GM12878 (cell line): ENCODE results near the gene ITGA3. TPM values are rescaled to one million over a fixed set of nuclear protein-coding genes. Genes with fewer than 3 reads are reported as not detected.

Source experiments
- ATAC-seq: fragments of 200-7000 bp; cut with Tn5 transposase; 3 replicates; pipeline ENCODE4 v1.9.1; 2020; ENCODE audit warnings: mild to moderate bottlenecking, moderate library complexity
- BruUV-seq: library from RNA; stranded (reverse); fragments of 400-500 nt; replicated peaks from 2 replicates; lab custom pipeline; 2021; lab: Mats Ljungman, UMichigan
- CTCF ChIA-PET: fragments of 300-600 bp; sonication (Branson Sonifier 250); formaldehyde crosslinking; extraction: SDS; loops from one replicate; lab custom pipeline; 2021; ENCODE audit warnings: inconsistent platforms; lab: Yijun Ruan, JAX
- POLR2A ChIA-PET: fragments of 350-600 bp; formaldehyde crosslinking; extraction: SDS; loops from one replicate; lab custom pipeline; 2021; ENCODE audit warnings: inconsistent platforms; lab: Charles Lee
- RAD21 ChIA-PET: fragments of 300-600 bp; sonication (Branson Sonifier 250); formaldehyde crosslinking; loops from one replicate; lab custom pipeline; 2023; ENCODE audit warnings: antibody characterized with exemption; ENCODE audit not compliant: unreplicated experiment; lab: Charles Lee
- SMC1A ChIA-PET: fragments of 300-600 bp; sonication (Branson Sonifier 250); formaldehyde crosslinking; loops from one replicate; lab custom pipeline; 2023; ENCODE audit not compliant: unreplicated experiment, uncharacterized antibody; lab: Charles Lee
- DNase-seq: peaks from one replicate; pipeline ENCODE4 v3.0.0-alpha.2; 2011; ENCODE audit warnings: low read depth, low spot score
- FAIRE-seq: peaks from 3 replicates; lab custom pipeline; 2011; peaks lifted over from hg19 to GRCh38; lab: Jason Lieb, UNC
- H2AFZ ChIP-seq: 2 replicates; pipeline ENCODE4 v1.6.0; 2011; ENCODE audit warnings: low read depth, low read length, control low read depth; ENCODE audit not compliant: control insufficient read depth
- H3K27ac ChIP-seq: 2 replicates; pipeline ENCODE4 v1.5.1; 2011; ENCODE audit warnings: control low read depth; ENCODE audit not compliant: control insufficient read depth, insufficient read depth
- H3K27me3 ChIP-seq, 2 experiments: replicated peaks in 1 of 2; 2 replicates each; pipeline versions ENCODE4 v1.6.0 to v1.6.1; 2011; ENCODE audit warnings: low read length in 1 of 2; ENCODE audit not compliant: control insufficient read depth in 2 of 2, insufficient read depth in 2 of 2
- H3K36me3 ChIP-seq, 2 experiments: 2 replicates each; pipeline ENCODE4 v1.5.1; 2011; ENCODE audit warnings: low read length in 1 of 2; ENCODE audit not compliant: control insufficient read depth in 2 of 2, insufficient read depth in 2 of 2
- H3K4me1 ChIP-seq: 2 replicates; pipeline ENCODE4 v1.6.1; 2011; ENCODE audit warnings: mild to moderate bottlenecking, low read length, moderate library complexity, mixed read lengths; ENCODE audit not compliant: control insufficient read depth, insufficient read depth
- H3K4me2 ChIP-seq: 2 replicates; pipeline ENCODE4 v1.6.0; 2011; ENCODE audit warnings: control low read depth; ENCODE audit not compliant: control insufficient read depth, insufficient read depth
- H3K4me3 ChIP-seq: fragments of 200-600 bp; sonication (generic); 2 replicates; pipeline ENCODE4 v1.5.1; 2016
- H3K79me2 ChIP-seq: 2 replicates; pipeline ENCODE4 v1.6.0; 2011; ENCODE audit warnings: low read length; ENCODE audit not compliant: control insufficient read depth, insufficient read depth
- H3K9ac ChIP-seq: 2 replicates; pipeline ENCODE4 v1.8.0; 2011; ENCODE audit warnings: low read length, control low read depth, mixed read lengths; ENCODE audit not compliant: control insufficient read depth, insufficient read depth
- H3K9me3 ChIP-seq: replicated peaks from 3 replicates; pipeline ENCODE4 v1.5.1; 2011; ENCODE audit warnings: mild to moderate bottlenecking, low read length; ENCODE audit not compliant: control insufficient read depth, insufficient read depth
- H4K20me1 ChIP-seq: 2 replicates; pipeline ENCODE4 v1.6.0; 2011; ENCODE audit not compliant: control insufficient read depth, insufficient read depth
- BRCA1 ChIP-seq: IDR thresholded peaks from 2 replicates; pipeline ENCODE4 v1.6.1; 2011; ENCODE audit warnings: low read depth, low read length, improper control_type of control experiment
- DPF2 ChIP-seq: fragments of 450-650 bp; IDR thresholded peaks from 2 replicates; pipeline ENCODE4 v1.6.1; 2017; ENCODE audit warnings: mild to moderate bottlenecking
- EP300 ChIP-seq, 2 experiments: fragments of 150-350 bp in 1 of 2; IDR thresholded peaks; 2 replicates each; pipeline ENCODE4 v1.6.1; 2011 to 2012; ENCODE audit warnings: low read depth in 2 of 2, low read length in 2 of 2, borderline replicate concordance in 1 of 2, improper control_type of control experiment in 1 of 2, inconsistent platforms in 1 of 2; ENCODE audit not compliant: control insufficient read depth in 1 of 2
- HCFC1 ChIP-seq: fragments of 150-350 bp; IDR thresholded peaks from 2 replicates; pipeline ENCODE4 v1.6.1; 2014; ENCODE audit warnings: low read length
- KDM1A ChIP-seq: fragments of 200-600 bp; sonication (generic); IDR thresholded peaks from 2 replicates; pipeline ENCODE4 v1.6.1; 2016; ENCODE audit warnings: borderline replicate concordance
- LARP7 ChIP-seq: fragments of 450-650 bp; IDR thresholded peaks from 2 replicates; pipeline ENCODE4 v1.6.1; 2017; ENCODE audit warnings: mild to moderate bottlenecking
- MXI1 ChIP-seq: fragments of 150-350 bp; IDR thresholded peaks from 2 replicates; pipeline ENCODE4 v1.6.1; 2011; ENCODE audit warnings: low read depth, mild to moderate bottlenecking, inconsistent platforms, low read length, improper control_type of control experiment
- NR2F1 ChIP-seq: fragments of 450-650 bp; conservative IDR thresholded peaks from 2 replicates; pipeline ENCODE4 v1.6.1; 2017; ENCODE audit warnings: mild to moderate bottlenecking
- PML ChIP-seq: IDR thresholded peaks from 2 replicates; pipeline ENCODE4 v1.6.1; 2012; ENCODE audit warnings: low read length, inconsistent platforms
- POLR2A ChIP-seq: IDR thresholded peaks from 2 replicates; pipeline ENCODE4 v1.6.1; 2011; ENCODE audit warnings: low read depth, mild to moderate bottlenecking, low read length
- RCOR1 ChIP-seq: conservative IDR thresholded peaks from 2 replicates; pipeline ENCODE4 v1.6.1; 2012; ENCODE audit warnings: low read depth, low read length, improper control_type of control experiment
- SIN3A ChIP-seq: IDR thresholded peaks from 2 replicates; pipeline ENCODE4 v1.6.1; 2012; ENCODE audit warnings: low read depth, low read length, improper control_type of control experiment
- SREBF1 ChIP-seq: IDR thresholded peaks from 2 replicates; pipeline ENCODE4 v1.6.1; 2012; ENCODE audit warnings: mild to moderate bottlenecking, low read length
- SREBF2 ChIP-seq: IDR thresholded peaks from 2 replicates; pipeline ENCODE4 v1.6.1; 2012; ENCODE audit warnings: mild to moderate bottlenecking, low read length
- STAT3 ChIP-seq: IDR thresholded peaks from 2 replicates; pipeline ENCODE4 v1.6.1; 2011; ENCODE audit warnings: low read depth, low read length, improper control_type of control experiment
- SUPT20H ChIP-seq: IDR thresholded peaks from 2 replicates; pipeline ENCODE4 v1.6.1; 2011; ENCODE audit warnings: low read depth, mild to moderate bottlenecking, low read length, moderate library complexity, borderline replicate concordance; ENCODE audit not compliant: control insufficient read depth
- WGBS: methylation state at CpG from one replicate; pipeline ENCODE4 v1.1.6; 2016; ENCODE audit warnings: low lambda C conversion rate; ENCODE audit not compliant: insufficient replicate concordance, insufficient coverage; ENCODE audit errors: missing lambda C conversion rate; 5-methylcytosine and 5-hydroxymethylcytosine counted together
- in situ Hi-C: fragments of 300-500 bp; cut with MboI; formaldehyde crosslinking; loops from 9 replicates; pipeline ENCODE4 v1.14.3; 2018; ENCODE audit warnings: mixed read lengths
- intact Hi-C: fragments of 100-400 bp; cut with micrococcal nuclease; formaldehyde crosslinking; loops from one replicate; pipeline ENCODE4 v1.14.2; 2022; ENCODE audit not compliant: unreplicated experiment
- polyA plus RNA-seq, 11 experiments: library from polyadenylated mRNA; depleted of rRNA in 4 of 11; unstranded in 6 of 11; stranded (reverse) in 5 of 11; fragments of >200 nt; fragmentation: Nextera tagmentation in 4 of 11; fragmentation: Illumina TruSeq in 1 of 11; extraction: Ambion mirVana in 4 of 11; extraction: Trizol in 1 of 11; gene quantifications; 1 replicate in 1 of 11; 2 replicates in 10 of 11; pipeline versions ENCODE4 v1.2.1 to v1.2.3, GENCODE V29; 2011 to 2016; ENCODE audit warnings: inconsistent platforms in 2 of 11, missing spikeins in 2 of 11, low read depth in 1 of 11
- total RNA-seq, 4 experiments: library from RNA; depleted of rRNA in 3 of 4; stranded (reverse); fragments of >200 nt in 3 of 4; fragmentation: Illumina TruSeq in 1 of 4; extraction: Trizol in 1 of 4; gene quantifications; 2 replicates each; pipeline versions ENCODE4 v1.2.1 to v1.2.3, GENCODE V29; 2013 to 2021
- TF ChIP-seq, protein P1 (sequence below): IDR thresholded peaks from 2 replicates; pipeline ENCODE4 v1.6.1; 2012; ENCODE audit warnings: low read depth, low read length, improper control_type of control experiment
- TF ChIP-seq, protein P2 (sequence below): IDR thresholded peaks from 2 replicates; pipeline ENCODE4 v1.6.1; 2011; ENCODE audit warnings: mild to moderate bottlenecking, low read depth, low read length, moderate library complexity; ENCODE audit not compliant: insufficient replicate concordance
- TF ChIP-seq, protein P3 (sequence below): IDR thresholded peaks from 2 replicates; pipeline ENCODE4 v1.6.1; 2011; ENCODE audit warnings: borderline replicate concordance, low read depth, mild to moderate bottlenecking, moderate library complexity, mixed read lengths, low read length; ENCODE audit not compliant: insufficient read depth; ENCODE audit errors: extremely low read length
- TF ChIP-seq, protein P4 (sequence below): IDR thresholded peaks from 2 replicates; pipeline ENCODE4 v1.6.1; 2011; ENCODE audit warnings: borderline replicate concordance, low read depth, mild to moderate bottlenecking, moderate library complexity, low read length; ENCODE audit not compliant: insufficient read depth, poor library complexity, severe bottlenecking

ITGA3 gene
- total and polyA plus RNA-seq, 10 of the 15 experiments (the other 5 are each of a cell fraction or from before 2014, with no cell fraction given), result 0.29 to 13.4 (median 6.6) TPM

DNA sequence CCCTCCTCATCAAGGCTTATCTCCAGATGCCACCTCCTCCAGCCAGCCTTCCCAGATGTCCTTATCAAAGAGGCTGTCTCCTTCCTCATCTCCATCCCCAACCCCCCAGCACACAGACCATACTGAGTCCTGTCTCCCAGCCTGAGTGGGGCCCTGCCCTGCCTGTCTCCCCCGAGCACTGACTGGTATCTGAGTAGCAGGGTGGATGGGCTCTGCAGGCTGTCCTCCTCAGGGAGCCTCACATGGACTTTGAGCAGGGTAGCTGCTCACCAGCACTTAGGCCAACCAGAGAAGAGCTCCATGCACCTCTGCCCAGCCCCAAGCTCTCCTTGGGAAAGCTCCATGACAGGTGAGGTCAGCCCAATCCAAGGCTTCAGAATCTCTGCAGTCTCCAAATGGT lies 20.0 kb upstream of the ITGA3 start:
- no peak for ATAC-seq
- Histone ChIP-seq H3K4me3 (no peak overlapping the region), H3K9me3 (no peaks in the 10 kb centered on the region), H2AFZ (no peak overlapping the region), H3K36me3 (no peaks in the 10 kb centered on the region), H3K9ac (no peak overlapping the region), H3K4me1 (no peaks in the 10 kb centered on the region), H3K4me2 (no peak overlapping the region), H3K27me3 (peaks cover 0 to 1% of the 10 kb centered on the region in 2 experiments; a peak in 2 of 4 replicates), H3K79me2 (no peaks in the 10 kb centered on the region), H3K27ac (no peak overlapping the region), H4K20me1 (no peaks in the 10 kb centered on the region)
- RAD21 ChIA-PET, result no interaction called here
- no peak for TF ChIP-seq EP300 (IDR thresholded peaks at IDR 0.05; ENCODE audit: borderline replicate concordance in 1 of 2, control insufficient read depth in 1 of 2, low read depth in 2 of 2, low read length in 2 of 2)
- TF ChIP-seq, protein P1, sequence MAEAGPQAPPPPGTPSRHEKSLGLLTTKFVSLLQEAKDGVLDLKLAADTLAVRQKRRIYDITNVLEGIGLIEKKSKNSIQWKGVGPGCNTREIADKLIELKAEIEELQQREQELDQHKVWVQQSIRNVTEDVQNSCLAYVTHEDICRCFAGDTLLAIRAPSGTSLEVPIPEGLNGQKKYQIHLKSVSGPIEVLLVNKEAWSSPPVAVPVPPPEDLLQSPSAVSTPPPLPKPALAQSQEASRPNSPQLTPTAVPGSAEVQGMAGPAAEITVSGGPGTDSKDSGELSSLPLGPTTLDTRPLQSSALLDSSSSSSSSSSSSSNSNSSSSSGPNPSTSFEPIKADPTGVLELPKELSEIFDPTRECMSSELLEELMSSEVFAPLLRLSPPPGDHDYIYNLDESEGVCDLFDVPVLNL, result no peak
- no peak for TF ChIP-seq NR2F1
- TF ChIP-seq, protein P2, sequence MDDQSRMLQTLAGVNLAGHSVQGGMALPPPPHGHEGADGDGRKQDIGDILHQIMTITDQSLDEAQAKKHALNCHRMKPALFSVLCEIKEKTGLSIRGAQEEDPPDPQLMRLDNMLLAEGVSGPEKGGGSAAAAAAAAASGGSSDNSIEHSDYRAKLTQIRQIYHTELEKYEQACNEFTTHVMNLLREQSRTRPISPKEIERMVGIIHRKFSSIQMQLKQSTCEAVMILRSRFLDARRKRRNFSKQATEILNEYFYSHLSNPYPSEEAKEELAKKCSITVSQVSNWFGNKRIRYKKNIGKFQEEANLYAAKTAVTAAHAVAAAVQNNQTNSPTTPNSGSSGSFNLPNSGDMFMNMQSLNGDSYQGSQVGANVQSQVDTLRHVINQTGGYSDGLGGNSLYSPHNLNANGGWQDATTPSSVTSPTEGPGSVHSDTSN, result no peak
- TF ChIP-seq RCOR1, result no peak
- TF ChIP-seq SIN3A, result no peak
- no peak for TF ChIP-seq STAT3
- no peak for TF ChIP-seq SUPT20H
- no peak for TF ChIP-seq BRCA1
- TF ChIP-seq SREBF2, result no peak
- TF ChIP-seq POLR2A, result no peak
- no peak for TF ChIP-seq MXI1
- no peak for TF ChIP-seq LARP7
- TF ChIP-seq PML, result no peak
- TF ChIP-seq DPF2, result no peak
- TF ChIP-seq, protein P3, sequence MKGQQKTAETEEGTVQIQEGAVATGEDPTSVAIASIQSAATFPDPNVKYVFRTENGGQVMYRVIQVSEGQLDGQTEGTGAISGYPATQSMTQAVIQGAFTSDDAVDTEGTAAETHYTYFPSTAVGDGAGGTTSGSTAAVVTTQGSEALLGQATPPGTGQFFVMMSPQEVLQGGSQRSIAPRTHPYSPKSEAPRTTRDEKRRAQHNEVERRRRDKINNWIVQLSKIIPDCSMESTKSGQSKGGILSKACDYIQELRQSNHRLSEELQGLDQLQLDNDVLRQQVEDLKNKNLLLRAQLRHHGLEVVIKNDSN, result no peak
- TF ChIP-seq, protein P4, sequence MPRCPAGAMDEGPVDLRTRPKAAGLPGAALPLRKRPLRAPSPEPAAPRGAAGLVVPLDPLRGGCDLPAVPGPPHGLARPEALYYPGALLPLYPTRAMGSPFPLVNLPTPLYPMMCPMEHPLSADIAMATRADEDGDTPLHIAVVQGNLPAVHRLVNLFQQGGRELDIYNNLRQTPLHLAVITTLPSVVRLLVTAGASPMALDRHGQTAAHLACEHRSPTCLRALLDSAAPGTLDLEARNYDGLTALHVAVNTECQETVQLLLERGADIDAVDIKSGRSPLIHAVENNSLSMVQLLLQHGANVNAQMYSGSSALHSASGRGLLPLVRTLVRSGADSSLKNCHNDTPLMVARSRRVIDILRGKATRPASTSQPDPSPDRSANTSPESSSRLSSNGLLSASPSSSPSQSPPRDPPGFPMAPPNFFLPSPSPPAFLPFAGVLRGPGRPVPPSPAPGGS, result no peak
- no peak for TF ChIP-seq HCFC1
- TF ChIP-seq KDM1A, result no peak
- TF ChIP-seq SREBF1, result no peak
- intact Hi-C loops, result no loop called here
- SMC1A ChIA-PET, result no interaction called here
- CTCF ChIA-PET, result no interaction called here
- FAIRE-seq, result no peak
- BruUV-seq, result no TSS peak
- 0% methylated on average over 1 of the region's 1 CpG for WGBS
- POLR2A ChIA-PET, result no interaction called here
- no peak for DNase-seq
- in situ Hi-C loops, result no loop called here
